IMR-90 (cell line): ENCODE measurements around the gene HSD17B4.

ENCODE experiments used
- CEBPB ChIP-seq: IDR thresholded peaks from 2 replicates; pipeline ENCODE4 v1.6.1; 2012; ENCODE audit warnings: low read depth, low read length, improper control_type of control experiment
- MAFK ChIP-seq: IDR thresholded peaks from 2 replicates; pipeline ENCODE4 v1.6.1; 2012; ENCODE audit warnings: low read depth, low read length, improper control_type of control experiment
- POLR2A ChIP-seq: IDR thresholded peaks from 2 replicates; pipeline ENCODE4 v1.6.1; 2012; ENCODE audit warnings: mild to moderate bottlenecking, low read depth, low read length
- RAD21 ChIP-seq: IDR thresholded peaks from 2 replicates; pipeline ENCODE4 v1.6.1; 2012; ENCODE audit warnings: low read length, improper control_type of control experiment
- RCOR1 ChIP-seq: IDR thresholded peaks from 2 replicates; pipeline ENCODE4 v1.6.1; 2012; ENCODE audit warnings: mild to moderate bottlenecking, low read length, improper control_type of control experiment; ENCODE audit not compliant: insufficient replicate concordance
- TF ChIP-seq, protein P1 (sequence below): conservative IDR thresholded peaks from 2 replicates; pipeline ENCODE4 v1.5.1; 2012; ENCODE audit warnings: mild to moderate bottlenecking, low read depth, low read length, improper control_type of control experiment
- TF ChIP-seq, protein P2 (sequence below): fragments of 150-350 bp; IDR thresholded peaks from 2 replicates; pipeline ENCODE4 v1.6.1; 2016; ENCODE audit warnings: low read depth, mild to moderate bottlenecking, low read length, moderate library complexity, borderline replicate concordance
- TF ChIP-seq, protein P3 (sequence below): fragments of 150-350 bp; IDR thresholded peaks from 2 replicates; pipeline ENCODE4 v1.6.1; 2017; ENCODE audit warnings: mild to moderate bottlenecking, antibody characterized with exemption, low read length, low read depth

DNA sequence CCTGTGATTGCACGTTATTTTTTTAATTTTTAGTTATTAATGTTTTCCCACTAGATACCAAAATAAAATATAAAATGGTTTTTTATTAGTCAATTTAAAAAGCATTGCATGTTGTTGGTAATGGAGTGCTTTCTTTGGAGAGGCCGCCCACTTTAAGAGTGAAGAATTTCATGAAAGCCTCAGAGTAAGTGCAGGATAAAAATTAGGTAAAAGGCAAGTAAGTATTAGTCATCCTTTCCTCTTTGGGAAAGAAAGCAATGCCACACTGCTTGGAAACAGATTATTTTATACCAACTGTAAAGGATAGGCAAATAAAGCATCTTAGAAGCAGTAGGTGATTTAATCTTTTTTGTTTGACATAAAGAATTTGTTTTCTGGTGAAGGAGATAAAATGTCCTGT, 62.9 kb downstream of the HSD17B4 start:
- TF ChIP-seq MAFK (no peak), RCOR1 (no peak), CEBPB (no peak), RAD21 (no peak), POLR2A (no peak)
- TF ChIP-seq, protein P1, sequence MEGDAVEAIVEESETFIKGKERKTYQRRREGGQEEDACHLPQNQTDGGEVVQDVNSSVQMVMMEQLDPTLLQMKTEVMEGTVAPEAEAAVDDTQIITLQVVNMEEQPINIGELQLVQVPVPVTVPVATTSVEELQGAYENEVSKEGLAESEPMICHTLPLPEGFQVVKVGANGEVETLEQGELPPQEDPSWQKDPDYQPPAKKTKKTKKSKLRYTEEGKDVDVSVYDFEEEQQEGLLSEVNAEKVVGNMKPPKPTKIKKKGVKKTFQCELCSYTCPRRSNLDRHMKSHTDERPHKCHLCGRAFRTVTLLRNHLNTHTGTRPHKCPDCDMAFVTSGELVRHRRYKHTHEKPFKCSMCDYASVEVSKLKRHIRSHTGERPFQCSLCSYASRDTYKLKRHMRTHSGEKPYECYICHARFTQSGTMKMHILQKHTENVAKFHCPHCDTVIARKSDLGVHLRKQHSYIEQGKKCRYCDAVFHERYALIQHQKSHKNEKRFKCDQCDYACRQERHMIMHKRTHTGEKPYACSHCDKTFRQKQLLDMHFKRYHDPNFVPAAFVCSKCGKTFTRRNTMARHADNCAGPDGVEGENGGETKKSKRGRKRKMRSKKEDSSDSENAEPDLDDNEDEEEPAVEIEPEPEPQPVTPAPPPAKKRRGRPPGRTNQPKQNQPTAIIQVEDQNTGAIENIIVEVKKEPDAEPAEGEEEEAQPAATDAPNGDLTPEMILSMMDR, result no peak
- TF ChIP-seq, protein P2, sequence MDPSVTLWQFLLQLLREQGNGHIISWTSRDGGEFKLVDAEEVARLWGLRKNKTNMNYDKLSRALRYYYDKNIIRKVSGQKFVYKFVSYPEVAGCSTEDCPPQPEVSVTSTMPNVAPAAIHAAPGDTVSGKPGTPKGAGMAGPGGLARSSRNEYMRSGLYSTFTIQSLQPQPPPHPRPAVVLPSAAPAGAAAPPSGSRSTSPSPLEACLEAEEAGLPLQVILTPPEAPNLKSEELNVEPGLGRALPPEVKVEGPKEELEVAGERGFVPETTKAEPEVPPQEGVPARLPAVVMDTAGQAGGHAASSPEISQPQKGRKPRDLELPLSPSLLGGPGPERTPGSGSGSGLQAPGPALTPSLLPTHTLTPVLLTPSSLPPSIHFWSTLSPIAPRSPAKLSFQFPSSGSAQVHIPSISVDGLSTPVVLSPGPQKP, result no peak
- TF ChIP-seq, protein P3, sequence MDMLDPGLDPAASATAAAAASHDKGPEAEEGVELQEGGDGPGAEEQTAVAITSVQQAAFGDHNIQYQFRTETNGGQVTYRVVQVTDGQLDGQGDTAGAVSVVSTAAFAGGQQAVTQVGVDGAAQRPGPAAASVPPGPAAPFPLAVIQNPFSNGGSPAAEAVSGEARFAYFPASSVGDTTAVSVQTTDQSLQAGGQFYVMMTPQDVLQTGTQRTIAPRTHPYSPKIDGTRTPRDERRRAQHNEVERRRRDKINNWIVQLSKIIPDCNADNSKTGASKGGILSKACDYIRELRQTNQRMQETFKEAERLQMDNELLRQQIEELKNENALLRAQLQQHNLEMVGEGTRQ, result no peak
